Neural progenitor cell (in vitro differentiated cells): ENCODE measurements around the gene CMC2.

Experiments used
- EZH2 ChIP-seq: fragments of 200-600 bp; sonication (generic); IDR thresholded peaks from 2 replicates; pipeline ENCODE4 v1.6.1; 2017; ENCODE audit warnings: antibody characterized with exemption, mild to moderate bottlenecking, moderate library complexity
- EZH2phosphoT487 ChIP-seq: fragments of 200-600 bp; sonication (generic); IDR thresholded peaks from 2 replicates; pipeline ENCODE4 v1.6.1; 2017; ENCODE audit warnings: antibody characterized with exemption
- TF ChIP-seq, protein P1 (sequence below): fragments of 200-600 bp; sonication (generic); IDR thresholded peaks from 2 replicates; pipeline ENCODE4 v1.5.1; 2017; ENCODE audit warnings: antibody characterized with exemption, mild to moderate bottlenecking

GRCh38 chr16:81035975-81036750 lies 29.5 kb upstream of the CMC2 start:
- no peak for TF ChIP-seq EZH2phosphoT487
- TF ChIP-seq, protein P1, sequence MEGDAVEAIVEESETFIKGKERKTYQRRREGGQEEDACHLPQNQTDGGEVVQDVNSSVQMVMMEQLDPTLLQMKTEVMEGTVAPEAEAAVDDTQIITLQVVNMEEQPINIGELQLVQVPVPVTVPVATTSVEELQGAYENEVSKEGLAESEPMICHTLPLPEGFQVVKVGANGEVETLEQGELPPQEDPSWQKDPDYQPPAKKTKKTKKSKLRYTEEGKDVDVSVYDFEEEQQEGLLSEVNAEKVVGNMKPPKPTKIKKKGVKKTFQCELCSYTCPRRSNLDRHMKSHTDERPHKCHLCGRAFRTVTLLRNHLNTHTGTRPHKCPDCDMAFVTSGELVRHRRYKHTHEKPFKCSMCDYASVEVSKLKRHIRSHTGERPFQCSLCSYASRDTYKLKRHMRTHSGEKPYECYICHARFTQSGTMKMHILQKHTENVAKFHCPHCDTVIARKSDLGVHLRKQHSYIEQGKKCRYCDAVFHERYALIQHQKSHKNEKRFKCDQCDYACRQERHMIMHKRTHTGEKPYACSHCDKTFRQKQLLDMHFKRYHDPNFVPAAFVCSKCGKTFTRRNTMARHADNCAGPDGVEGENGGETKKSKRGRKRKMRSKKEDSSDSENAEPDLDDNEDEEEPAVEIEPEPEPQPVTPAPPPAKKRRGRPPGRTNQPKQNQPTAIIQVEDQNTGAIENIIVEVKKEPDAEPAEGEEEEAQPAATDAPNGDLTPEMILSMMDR: no peak
- no peak for TF ChIP-seq EZH2
